Gastroesophageal sphincter (tissue), 4 donors: ENCODE data around the gene KLHDC4. TPM values are rescaled to one million over a fixed set of nuclear protein-coding genes. Genes with fewer than 3 reads are reported as not detected.

Source experiments
- ATAC-seq: fragments of 150-250 bp; one replicate; pipeline ENCODE4 v1.9.1; 2016; ENCODE audit warnings: mild to moderate bottlenecking, moderate library complexity
- H3K27ac ChIP-seq, 4 donors: fragments of 200-600 bp; sonication (generic) in 3 of 4; 1 replicate in 3 of 4; 2 replicates in 1 of 4; pipeline ENCODE4 v1.5.1; 2016 to 2019
- H3K27me3 ChIP-seq: fragments of 200-600 bp; sonication (generic); one replicate; pipeline ENCODE4 v1.5.1; 2019
- H3K36me3 ChIP-seq, 2 donors: fragments of 200-600 bp; sonication (generic); one replicate each; pipeline ENCODE4 v1.5.1; 2019; ENCODE audit warnings: control low read depth in 1 of 2
- H3K4me1 ChIP-seq, 3 donors: fragments of 200-600 bp; sonication (generic); 1 replicate in 2 of 3; 2 replicates in 1 of 3; pipeline ENCODE4 v1.5.1; 2016 to 2019; ENCODE audit warnings: control low read depth in 2 of 3
- H3K4me3 ChIP-seq, 2 donors: fragments of 200-600 bp; sonication (generic); one replicate each; pipeline ENCODE4 v1.5.1; 2019; ENCODE audit warnings: mild to moderate bottlenecking in 1 of 2, moderate library complexity in 1 of 2
- H3K9me3 ChIP-seq, 3 donors: fragments of 200-600 bp; sonication (generic); one replicate each; pipeline ENCODE4 v1.5.1; 2017 to 2019; ENCODE audit warnings: control low read depth in 2 of 3
- CTCF ChIP-seq, 4 experiments: fragments of 200-600 bp in 2 of 4; fragments of 450-650 bp in 2 of 4; sonication (generic) in 1 of 4; IDR thresholded peaks; one replicate each; pipeline ENCODE4 v1.5.1; 2017 to 2019; ENCODE audit warnings: antibody characterized with exemption in 4 of 4, mild to moderate bottlenecking in 2 of 4, moderate library complexity in 2 of 4
- EP300 ChIP-seq: sonication (generic); formaldehyde crosslinking; IDR thresholded peaks from one replicate; pipeline ENCODE4 v1.6.1; 2017; ENCODE audit warnings: antibody characterized with exemption, mild to moderate bottlenecking
- POLR2A ChIP-seq, 2 donors: fragments of 450-650 bp; IDR thresholded peaks; one replicate each; pipeline ENCODE4 v1.6.1; 2017; ENCODE audit warnings: antibody characterized with exemption in 2 of 2, mild to moderate bottlenecking in 2 of 2, moderate library complexity in 1 of 2
- POLR2AphosphoS5 ChIP-seq: sonication (generic); formaldehyde crosslinking; IDR thresholded peaks from one replicate; pipeline ENCODE4 v1.6.1; 2017; ENCODE audit warnings: antibody characterized with exemption
- WGBS, 2 donors: methylation state at CpG; one replicate each; pipeline ENCODE4 v1.1.5; 2018; ENCODE audit warnings: low coverage in 1 of 2; 5-methylcytosine and 5-hydroxymethylcytosine counted together
- total RNA-seq, 4 donors: library from RNA; depleted of rRNA; stranded (reverse); fragments of >200 nt; gene quantifications; one replicate each; pipeline ENCODE4 v1.1.0, GENCODE V29; 2016

Gene KLHDC4
- total RNA-seq, 4 donors from 2014 or later = 9.8 to 33.8 (median 24.4) TPM

- Histone ChIP-seq H3K4me1 (peaks cover 0 to 20% (median 8%) of the 10 kb centered on the region in 3 donors), H3K4me3 (no peak overlapping the region), H3K27me3 (peaks cover 3% of the 10 kb centered on the region), H3K9me3 (no peaks in the 10 kb centered on the region), H3K36me3 (no peaks in the 10 kb centered on the region), H3K27ac (no peak overlapping the region)
- WGBS, 2 donors = 94 to 100% methylated on average over 2 to 4 of the region's 6 CpGs
- ATAC-seq = no peak
- TF ChIP-seq CTCF (IDR thresholded peaks at IDR 0.05) = no peak
- TF ChIP-seq EP300 = no peak
- TF ChIP-seq POLR2A (IDR thresholded peaks at IDR 0.05) = no peak
- TF ChIP-seq POLR2AphosphoS5 = no peak
These were observed 42.3 kb upstream of the KLHDC4 start for GRCh38 chr16:87808108-87808507.

- peak overlapping the region in 1 of 2 donors; percentile 38 for H3K4me3 ChIP-seq
- no peaks in the 10 kb centered on the region for H3K36me3 ChIP-seq
- H3K27me3 ChIP-seq = no peaks in the 10 kb centered on the region
- 0% methylated on average over 6 of the region's 25 CpGs; no CpG with 5 or more reads in 1 of the 2 donors for WGBS, 2 donors
- H3K27ac ChIP-seq = peak overlapping the region in 1 of 4 donors; percentile 13
- ATAC-seq = peak; percentile 69
- H3K4me1 ChIP-seq = peaks cover 0 to 20% (median 8%) of the 10 kb centered on the region in 3 donors
- no peak for TF ChIP-seq CTCF (IDR thresholded peaks at IDR 0.05)
- TF ChIP-seq POLR2AphosphoS5 = peak; percentile 50
- H3K9me3 ChIP-seq = no peaks in the 10 kb centered on the region
These were observed 41.1 kb upstream of the KLHDC4 start for GRCh38 chr16:87806641-87807546.

GRCh38 chr16:87806261-87806640 lies 40.5 kb upstream of the KLHDC4 start:
- TF ChIP-seq EP300 = no peak
- no peak for TF ChIP-seq POLR2AphosphoS5
- no peak for TF ChIP-seq POLR2A (IDR thresholded peaks at IDR 0.05)
- TF ChIP-seq CTCF (IDR thresholded peaks at IDR 0.05) = no peak
- Histone ChIP-seq H3K4me1 (peaks cover 0 to 20% (median 8%) of the 10 kb centered on the region in 3 donors), H3K27me3 (no peaks in the 10 kb centered on the region), H3K27ac (peak overlapping the region in 1 of 4 donors; percentile 13), H3K4me3 (peak overlapping the region in 1 of 2 donors; percentile 38), H3K9me3 (no peaks in the 10 kb centered on the region), H3K36me3 (no peaks in the 10 kb centered on the region)
- 33% methylated on average over 8 of the region's 16 CpGs; no CpG with 5 or more reads in 1 of the 2 donors for WGBS, 2 donors
- ATAC-seq = no peak

- ATAC-seq = no peak
- Histone ChIP-seq H3K27ac (no peak overlapping the region), H3K9me3 (no peaks in the 10 kb centered on the region), H3K4me3 (no peak overlapping the region), H3K36me3 (no peaks in the 10 kb centered on the region), H3K27me3 (no peaks in the 10 kb centered on the region), H3K4me1 (peaks cover 0 to 20% (median 8%) of the 10 kb centered on the region in 3 donors)
- no CpG with 5 or more reads among the region's 5 CpGs for WGBS, 2 donors
- TF ChIP-seq CTCF (IDR thresholded peaks at IDR 0.05) (no peak), POLR2A (IDR thresholded peaks at IDR 0.05) (no peak), POLR2AphosphoS5 (no peak), EP300 (no peak)
These were observed 37.6 kb upstream of the KLHDC4 start for GRCh38 chr16:87803385-87803784.

GRCh38 chr16:87802670-87803069 lies 36.9 kb upstream of the KLHDC4 start:
- no peak overlapping the region for H3K4me3 ChIP-seq
- ATAC-seq = no peak
- H3K4me1 ChIP-seq = peaks cover 0 to 20% (median 8%) of the 10 kb centered on the region in 3 donors
- H3K36me3 ChIP-seq = no peaks in the 10 kb centered on the region
- H3K27ac ChIP-seq = no peak overlapping the region
- TF ChIP-seq POLR2AphosphoS5 (no peak), CTCF (IDR thresholded peaks at IDR 0.05) (no peak), POLR2A (IDR thresholded peaks at IDR 0.05) (no peak), EP300 (no peak)
- no peaks in the 10 kb centered on the region for H3K27me3 ChIP-seq
- 82 to 85% methylated on average over 3 to 7 of the region's 8 CpGs for WGBS, 2 donors
- no peaks in the 10 kb centered on the region for H3K9me3 ChIP-seq
